8988T (cell line): ENCODE data around the gene LGALS12.
"Not testable (repeated sequence)": the region's sequence is repeated elsewhere in the genome, so short reads cannot be mapped to it uniquely, and the experiment has no call there.

ENCODE experiments used
- DNase-seq: peaks from one replicate; pipeline ENCODE4 v3.0.0; 2011

LGALS12 gene

DNA sequence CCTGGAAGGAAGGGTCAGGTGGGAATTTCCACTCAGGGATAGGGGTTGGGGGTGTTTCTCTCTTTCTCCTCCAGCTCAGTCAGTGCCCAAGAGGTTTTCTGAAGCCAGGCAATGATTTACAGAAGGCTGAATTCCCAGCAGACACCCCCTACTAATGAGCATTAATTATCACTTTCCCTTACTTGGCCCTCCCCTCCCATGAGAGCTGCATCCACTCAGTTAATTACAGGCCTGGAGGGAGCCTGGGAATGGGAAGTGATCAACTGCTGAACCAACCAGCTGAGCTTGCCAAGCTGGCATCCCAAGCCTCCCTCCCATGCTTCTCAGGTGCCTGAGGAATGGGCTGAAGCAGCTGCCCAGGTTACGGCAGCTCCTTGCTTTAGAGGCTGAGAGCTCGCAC is 992 bp downstream of the LGALS12 start:
- no peak for DNase-seq

DNA sequence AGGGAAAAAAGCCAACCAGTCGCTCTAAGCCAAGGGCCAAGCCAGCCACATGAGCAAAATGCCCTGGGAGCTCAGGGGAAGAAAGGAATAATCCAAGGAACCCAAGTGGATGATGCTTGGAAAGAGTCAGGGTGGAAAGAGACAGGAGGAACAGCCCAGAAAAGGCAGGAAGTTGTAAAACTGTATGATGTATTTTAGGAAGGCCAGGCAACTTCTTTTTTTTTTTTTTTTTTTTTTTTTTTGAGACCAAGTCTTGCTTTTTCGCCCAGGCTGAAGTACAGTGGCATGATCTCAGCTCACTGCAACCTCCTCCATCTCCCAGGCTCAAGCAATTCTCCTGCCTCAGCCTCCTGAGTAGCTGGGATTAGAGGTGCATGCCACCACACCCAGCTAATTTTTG is 1.6 kb downstream of the LGALS12 start:
- no peak for DNase-seq

DNA sequence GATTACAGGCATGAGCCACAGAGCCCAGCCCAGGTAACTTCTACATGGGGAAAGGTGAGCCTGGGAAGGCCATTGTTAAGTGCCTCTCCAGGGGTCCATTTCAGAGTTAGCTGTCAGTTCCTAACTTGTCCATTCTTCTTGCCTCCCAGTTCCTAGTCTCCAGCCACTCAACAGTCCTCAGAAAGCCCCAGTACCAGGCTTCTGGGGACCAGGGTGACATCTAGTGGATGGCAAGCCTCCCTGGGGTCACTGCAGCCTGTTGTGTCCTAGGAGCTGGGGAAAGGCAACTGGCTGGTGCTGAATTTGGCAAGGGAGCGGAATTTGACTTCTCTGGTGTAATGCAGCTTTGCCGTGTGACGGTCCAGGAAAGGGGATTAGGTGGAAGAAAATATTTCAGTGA is 2.1 kb downstream of the LGALS12 start:
- DNase-seq, result peak; percentile 80

DNA sequence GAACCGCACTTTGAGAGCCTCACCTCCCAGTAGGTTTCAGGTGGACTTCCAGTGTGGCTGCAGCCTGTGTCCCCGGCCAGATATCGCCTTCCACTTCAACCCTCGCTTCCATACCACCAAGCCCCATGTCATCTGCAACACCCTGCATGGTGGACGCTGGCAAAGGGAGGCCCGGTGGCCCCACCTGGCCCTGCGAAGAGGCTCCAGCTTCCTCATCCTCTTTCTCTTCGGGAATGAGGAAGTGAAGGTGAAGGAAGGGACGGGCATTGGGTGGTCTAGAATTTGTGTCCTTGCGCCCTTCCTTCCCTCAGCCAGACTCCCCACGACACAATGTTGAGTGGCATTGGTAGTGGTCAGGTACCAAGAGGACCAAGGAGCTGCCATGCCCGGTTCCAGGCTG is 2.9 kb downstream of the LGALS12 start:
- no peak for DNase-seq

DNA sequence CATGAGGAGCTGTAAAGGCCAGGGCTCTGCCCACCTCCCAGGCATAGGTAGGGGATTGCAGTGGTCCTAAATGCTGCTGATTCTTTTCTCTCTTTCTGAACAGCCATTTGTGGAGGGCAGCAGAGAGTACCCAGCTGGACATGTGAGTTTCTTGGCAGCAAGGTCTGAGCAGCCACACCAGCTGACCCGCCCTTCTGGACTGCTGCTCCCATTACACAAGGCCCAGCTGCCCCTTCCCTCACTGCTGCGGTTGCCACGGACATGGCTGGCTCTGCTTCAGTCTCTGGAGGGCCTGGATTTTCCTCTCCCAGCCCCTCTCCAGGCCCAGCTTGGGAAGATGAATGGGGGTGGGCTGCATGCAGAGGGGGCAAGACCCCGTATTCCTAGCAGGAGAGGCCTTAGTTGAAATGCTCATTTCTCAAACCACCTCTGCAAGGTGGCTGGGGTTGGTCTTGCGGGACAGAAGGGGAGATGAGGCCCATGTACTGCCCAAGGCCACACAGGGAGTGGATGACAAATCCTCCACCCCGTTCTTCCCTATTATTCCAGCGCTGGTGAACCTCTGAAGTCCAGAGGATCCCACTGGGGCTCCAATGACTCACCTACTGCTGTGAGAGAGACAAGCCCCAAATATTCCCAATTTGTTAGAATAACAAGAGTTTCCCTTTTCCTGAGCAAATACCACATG is 4.6 kb downstream of the LGALS12 start:
- DNase-seq, result no peak

DNA sequence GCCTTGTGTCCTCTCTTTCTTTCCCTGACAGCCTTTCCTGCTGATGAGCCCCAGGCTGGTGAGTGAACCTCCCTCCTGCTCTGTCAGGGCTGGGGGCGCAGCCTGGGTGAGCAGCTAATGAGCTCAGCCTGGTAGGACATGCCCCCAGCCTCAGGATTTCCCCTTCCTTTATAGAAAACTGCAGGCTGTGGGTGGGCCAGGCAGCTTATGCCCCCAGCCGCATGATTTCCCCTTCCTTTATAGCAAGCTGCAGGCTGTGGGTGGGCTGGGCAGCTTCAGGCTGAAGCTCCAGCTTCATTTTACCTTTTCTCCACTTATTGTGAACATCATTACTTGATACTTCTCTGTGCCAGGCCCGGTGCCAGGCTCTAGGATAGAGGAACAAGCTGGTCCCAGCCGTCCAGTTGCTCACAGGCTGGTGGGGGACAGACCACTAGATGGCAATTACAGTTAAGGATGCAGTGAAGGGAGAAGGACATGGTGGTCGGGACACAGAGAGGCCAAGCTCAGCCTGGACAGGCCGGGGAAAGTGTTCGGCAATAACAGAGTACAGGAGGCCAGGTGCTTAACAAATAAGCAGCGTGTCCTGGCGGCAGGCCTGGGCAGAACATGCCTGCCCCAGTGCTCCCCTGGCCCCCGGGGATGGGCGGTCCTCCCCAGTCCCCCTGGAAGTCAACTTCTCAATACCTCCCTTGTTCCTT is 5.3 kb downstream of the LGALS12 start:
- DNase-seq, result no peak

DNA sequence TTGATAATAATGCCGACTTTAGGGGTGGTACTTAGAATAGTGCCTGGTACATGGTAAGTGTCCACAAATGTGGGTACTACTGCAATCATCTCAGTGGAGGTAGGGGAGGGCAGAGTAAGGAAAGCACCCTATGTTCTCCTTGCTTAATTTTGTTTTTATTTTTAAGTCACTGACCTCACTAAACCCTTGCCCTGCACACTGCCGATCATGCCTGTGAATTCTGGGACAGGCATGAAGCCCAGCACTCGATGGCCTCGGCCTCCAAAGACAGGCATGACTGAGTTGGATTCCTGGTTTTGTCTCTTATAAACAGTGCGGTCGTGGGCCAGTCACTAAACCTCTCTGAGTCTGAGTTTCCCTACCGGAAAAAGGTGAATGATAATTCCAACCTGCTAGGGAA is 6.9 kb downstream of the LGALS12 start:
- DNase-seq, result no peak

DNA sequence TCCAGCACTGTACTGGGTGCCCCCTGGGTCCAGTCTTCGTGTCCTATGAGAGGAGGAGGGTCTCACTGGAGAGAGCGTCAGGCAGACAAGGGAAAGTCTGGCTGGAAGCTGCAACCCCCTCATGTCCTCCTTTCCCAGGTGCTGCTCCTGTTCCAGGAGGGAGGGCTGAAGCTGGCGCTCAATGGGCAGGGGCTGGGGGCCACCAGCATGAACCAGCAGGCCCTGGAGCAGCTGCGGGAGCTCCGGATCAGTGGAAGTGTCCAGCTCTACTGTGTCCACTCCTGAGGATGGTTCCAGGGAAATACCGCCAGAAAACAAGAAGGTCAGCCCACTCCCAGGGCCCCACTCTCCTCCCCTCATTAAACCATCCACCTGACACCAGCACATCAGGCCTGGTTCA is 10.2 kb downstream of the LGALS12 start:
- DNase-seq, result no peak

DNA sequence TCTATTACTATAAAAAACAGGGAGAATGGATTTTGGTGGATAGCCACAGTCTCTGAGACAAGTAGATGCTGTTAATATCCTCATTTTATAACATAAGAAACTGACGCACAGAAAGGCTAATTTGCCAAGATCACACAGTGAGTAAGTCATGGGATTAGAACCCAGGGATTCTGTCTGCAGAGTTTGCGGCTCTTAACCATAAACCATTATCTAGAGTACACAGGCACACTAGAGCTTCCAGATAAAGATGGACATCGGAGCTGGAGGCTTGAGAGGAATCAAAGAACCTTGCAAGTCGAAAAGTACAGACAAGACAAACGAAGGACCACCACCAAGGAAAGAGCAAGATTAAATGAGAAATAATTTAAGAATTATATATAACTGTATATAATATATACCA is 11.3 kb downstream of the LGALS12 start:
- DNase-seq, result no peak

DNA sequence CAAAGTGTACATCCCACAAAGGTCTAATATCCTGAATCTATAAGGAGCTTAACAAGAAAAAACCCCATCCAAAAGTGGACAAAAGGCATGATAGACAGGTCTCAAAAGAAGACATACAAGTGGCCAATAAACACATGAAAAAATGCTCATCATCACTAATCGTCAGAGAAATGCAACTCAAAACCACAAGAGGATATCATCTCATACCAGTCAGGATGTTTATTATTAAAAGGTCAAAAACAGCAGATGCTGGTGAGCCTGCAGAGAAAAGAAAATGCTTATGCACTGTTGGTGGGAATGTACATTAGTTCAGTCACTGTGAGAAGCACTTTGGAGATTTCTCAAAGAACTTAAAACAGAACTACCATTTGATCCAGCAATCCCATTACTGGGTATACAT is 12.7 kb downstream of the LGALS12 start:
- no peak for DNase-seq

DNA sequence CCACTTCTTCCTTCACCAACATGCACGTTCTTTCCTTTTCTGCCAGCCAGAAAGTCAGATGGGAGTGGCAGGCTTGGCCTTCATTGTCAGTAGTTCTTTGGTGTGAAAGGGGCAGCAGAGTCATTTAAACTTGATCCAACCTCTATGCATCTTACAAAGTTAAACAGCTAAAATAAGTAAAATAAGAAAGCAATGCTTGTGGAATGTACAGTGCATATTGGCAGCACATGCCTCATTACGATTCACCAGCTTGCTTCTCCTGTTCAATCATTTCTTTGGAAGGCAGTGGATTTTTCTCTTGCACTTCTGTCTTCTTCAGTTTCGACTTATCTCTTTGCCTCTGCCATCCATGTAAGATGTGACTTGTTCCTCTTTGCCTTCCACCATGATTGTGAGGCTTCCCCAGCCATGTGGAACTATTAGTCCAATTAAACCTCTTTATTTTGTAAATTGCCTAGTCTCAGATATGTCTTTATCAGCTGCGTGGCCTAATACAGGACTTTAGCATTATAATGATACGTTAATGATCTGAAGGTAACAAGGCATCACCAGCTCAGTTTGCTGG is 14.8 kb downstream of the LGALS12 start:
- DNase-seq, result no peak

DNA sequence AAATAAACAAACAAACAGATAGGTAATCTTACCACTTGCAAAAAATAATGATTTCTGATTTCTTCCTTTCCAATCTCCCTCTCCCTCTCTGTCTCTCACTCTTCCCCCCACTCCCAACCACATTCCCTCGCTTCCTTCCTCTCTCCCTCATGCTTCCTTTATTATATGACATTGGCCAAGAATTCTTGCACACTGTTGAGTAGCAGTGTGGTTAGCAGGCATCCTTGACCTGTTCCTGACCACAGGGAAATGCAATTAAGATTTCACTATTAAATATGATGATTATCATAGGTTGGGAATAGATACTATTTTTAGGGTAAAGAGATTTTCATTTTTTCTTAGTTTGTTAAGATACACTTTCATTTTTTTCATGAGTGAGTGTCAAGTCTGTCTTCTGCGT is 16.0 kb downstream of the LGALS12 start:
- no peak for DNase-seq

DNA sequence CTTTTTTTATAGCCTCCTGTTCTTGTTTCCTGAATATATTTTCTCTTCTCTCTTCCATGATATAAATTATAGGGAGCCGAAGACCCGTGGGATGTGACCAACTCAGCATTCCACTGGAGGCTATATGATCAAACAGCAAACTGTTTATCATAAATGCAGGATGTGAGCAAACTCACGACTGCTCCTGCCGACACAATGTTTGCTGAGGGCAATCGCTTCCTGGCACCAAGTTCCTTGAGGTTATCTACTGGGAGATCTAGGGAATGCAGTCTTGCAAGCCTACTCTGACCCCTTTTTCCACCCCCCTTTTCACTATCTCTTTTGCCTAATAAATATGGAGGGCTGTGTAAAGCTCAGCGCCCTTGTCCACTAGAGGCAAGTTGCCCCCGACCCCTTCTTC is 17.3 kb downstream of the LGALS12 start:
- DNase-seq, result no peak

DNA sequence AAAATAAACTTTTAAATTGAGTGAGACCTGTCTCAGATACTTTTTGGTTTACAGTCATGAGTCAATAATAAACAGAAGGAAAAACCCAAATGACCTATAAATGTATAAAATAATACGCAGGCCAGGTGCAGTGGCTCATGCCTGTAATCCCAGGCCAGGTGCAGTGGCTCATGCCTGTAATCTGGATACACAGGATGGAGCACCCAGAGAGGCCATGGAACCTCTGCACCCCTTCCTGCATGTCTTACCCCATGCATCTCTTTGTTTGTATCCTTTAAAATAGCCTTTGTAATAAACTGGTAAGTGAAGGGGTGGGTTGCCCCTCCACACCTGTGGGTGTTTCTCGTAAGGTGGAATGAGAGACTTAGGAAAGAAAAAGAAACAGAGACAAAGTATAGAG is 21.8 kb downstream of the LGALS12 start:
- DNase-seq, result no peak

DNA sequence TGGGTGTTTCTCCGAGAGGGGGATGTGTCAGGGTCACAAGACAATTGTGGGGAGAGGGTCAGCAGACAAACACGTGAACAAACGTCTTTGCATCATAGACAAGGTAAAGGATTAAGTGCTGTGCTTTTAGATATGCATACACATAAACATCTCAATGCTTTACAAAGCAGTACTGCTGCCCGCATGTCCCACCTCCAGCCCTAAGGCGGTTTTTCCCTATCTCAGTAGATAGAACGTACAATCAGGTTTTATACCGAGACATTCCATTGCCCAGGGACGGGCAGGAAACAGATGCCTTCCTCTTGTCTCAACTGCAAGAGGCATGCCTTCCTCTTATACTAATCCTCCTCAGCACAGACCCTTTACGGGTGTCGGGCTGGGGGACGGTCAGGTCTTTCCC is 22.3 kb downstream of the LGALS12 start:
- DNase-seq, result not testable (repeated sequence)

DNA sequence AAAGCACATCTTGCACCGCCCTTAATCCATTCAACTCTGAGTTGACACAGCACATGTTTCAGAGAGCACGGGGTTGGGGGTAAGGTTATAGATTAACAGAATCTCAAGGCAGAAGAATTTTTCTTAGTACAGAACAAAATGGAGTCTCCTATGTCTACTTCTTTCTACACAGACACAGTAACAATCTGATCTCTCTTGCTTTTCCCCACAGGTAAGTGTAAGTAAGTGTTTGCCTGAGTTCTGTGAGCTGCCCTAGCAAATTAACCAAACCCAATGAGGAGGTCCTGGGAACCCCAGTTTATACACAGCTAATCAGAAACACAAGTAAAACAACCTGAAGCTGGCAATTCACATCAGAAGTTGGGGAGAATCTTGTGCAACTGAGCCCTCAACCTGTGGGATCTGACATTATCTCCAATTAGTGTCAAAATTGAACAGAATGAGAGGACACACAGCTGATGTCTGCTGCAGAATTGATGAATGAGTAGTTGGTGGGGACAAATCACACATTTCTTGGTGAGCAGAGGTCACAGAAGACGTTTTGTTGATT is 22.9 kb downstream of the LGALS12 start:
- DNase-seq, result not testable (repeated sequence)

DNA sequence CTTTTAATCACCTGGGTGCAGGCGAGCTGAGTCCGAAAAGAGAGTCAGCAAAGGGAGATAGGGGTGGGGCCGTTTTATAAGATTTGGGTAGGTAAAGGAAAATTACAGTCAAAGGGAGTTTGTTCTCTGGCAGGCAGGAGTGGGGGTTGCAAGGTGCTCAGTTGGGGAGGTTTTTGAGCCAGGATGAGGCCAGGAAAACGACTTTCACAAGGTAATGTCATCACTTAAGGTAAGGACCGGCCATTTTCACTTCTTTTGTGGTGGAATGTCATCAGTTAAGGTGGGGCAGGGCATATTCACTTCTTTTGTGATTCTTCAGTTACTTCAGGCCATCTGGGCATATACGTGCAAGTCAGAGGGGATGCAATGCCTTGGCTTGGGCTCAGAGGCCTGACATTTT is 23.5 kb downstream of the LGALS12 start:
- not testable (repeated sequence) for DNase-seq

DNA sequence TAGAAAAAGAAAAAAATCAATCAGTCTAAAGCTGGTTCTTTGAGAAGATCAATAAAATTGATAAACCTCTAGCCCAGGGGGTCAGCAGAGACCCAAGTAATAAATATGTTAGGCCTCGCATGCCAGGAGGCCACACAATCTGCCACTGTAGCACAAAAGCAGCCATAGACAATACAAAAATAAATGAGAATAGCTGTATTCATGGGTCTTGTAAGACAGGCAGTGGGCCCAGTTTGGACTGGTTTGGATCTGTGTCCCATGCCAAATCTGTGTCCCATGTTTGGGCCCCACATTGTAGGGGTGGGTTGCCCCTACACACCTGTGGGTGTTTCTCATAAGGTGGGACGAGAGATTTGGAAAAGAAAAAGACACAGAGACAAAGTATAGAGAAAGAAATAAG is 24.1 kb downstream of the LGALS12 start:
- DNase-seq, result no peak

DNA sequence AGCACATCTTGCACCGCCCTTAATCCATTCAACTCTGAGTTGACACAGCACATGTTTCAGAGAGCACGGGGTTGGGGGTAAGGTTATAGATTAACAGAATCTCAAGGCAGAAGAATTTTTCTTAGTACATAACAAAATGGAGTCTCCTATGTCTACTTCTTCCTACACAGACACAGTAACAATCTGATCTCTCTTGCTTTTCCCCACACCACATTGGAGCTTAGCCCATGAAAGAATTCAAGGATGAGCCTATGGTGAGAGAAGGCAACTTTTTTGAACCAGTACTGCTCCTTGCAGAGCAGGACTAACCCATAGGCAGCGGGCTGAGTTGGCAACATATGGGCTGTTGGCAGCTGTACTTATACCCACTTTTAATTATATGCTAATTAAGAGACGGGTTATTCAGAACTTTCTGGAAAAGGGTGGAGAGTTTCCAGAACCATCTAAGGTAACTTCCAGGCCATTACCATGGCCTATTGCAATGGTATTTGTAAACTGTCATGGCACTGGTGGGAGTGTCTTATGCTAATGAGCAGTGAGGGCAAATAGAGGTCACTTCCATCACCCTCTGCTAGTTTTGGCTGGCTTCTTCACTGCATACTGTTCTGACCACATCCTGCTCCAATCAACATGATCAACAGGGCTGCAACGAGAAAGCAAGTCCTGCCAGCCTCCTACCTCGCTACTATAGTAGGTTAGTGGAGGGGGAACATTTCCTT is 25.3 kb downstream of the LGALS12 start:
- not testable (repeated sequence) for DNase-seq

DNA sequence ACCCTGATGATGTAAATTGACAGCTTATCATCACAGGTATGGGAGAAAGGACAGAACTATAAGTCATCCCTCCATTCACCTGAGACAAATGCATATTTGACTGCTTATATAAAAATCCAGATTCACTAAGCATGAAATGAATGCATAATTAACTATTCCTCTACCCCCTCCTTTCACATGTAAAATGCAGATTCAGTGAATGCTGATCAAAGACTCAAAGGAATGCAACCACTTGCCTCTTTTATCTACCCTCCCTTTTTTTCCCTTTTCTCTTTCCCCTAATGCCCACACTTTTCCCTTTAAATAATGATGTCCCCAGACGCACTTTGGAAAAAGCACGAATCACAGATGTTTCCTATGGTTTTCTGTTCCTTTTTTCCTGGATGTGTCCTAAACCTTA is 26.2 kb downstream of the LGALS12 start:
- no peak for DNase-seq

DNA sequence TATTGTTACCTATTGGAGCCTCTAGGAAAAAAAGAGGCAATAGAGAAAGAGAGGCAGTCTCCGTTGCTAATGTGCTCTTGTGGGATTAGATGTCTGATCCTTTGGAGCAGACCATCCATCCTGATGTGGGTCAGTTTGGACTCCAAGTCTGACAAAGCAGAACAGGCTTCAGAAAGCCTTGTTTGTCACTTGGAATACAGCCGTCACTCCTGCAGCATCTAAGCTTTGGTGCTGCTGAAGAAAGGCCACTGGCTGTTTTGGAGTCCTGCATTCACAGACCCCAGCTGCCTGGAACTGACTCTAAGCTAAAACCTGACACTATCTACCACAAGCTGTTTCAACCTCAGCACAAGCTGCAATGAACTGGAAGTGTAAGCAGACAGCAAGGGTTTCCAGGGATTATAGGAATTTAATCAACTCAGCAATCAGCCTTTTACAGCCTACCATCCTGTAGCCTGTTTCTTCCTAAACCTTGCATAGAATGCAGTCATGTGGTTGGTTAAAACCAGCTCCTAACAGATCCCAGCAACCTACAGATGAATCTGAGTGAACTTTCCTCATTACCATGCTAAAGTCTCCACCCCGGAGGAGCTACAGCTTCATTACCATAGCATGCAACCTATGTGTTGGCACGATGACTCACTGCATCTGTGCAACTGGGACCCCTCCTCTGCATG is 27.1 kb downstream of the LGALS12 start:
- no peak for DNase-seq

DNA sequence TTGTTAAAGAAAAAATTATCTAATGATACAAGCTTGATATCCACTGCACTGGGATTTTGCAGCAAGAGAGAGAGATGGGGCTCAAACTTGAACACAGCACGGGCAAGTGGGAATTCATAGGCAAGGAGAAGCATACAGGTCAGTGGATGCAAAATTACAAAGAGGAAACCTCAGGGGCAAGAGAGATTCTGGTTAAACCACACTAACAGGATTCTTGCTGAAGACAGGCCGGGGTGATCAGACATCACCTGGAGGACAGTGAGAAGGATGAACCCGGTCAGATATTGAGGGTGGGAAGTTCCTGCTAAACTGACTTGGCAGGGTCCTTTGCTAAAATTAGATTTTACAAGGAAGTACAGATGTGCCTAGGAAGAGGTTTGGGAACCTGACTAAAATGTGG is 28.2 kb downstream of the LGALS12 start:
- no peak for DNase-seq

DNA sequence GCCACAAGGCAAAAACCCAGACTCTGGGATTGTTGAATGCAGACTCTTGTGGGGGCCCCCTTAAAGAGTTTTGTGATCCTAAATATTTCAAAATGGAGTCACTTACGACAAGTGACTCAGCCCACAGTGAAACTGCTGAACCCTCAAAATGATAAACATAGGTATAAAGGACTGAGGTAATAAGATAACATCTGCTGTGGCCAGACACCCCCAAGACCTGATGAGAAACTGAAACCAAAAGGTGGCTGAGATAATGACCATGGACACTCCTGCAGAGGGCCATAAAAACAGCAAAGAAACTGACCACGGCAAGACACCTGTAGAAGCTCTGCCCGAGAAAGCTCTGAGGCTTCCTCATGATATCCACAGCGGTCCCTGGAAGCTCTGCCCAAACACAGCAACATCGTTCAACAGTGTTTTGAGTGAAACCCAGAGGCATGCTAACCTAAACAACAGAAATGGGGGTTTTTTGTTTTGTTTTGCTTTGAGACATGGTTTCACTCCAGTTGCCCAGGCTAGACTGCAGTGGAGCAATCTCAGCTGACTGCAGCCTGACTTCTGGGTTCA is 29.1 kb downstream of the LGALS12 start:
- no peak for DNase-seq
